Measurements from ENCODE around the gene ARHGAP22.

ARHGAP22 gene

GRCh38 chr10:48474765-48475365 lies 130.0 kb downstream of the ARHGAP22 start:
- peak; percentile 70 for DNase-seq

DNA sequence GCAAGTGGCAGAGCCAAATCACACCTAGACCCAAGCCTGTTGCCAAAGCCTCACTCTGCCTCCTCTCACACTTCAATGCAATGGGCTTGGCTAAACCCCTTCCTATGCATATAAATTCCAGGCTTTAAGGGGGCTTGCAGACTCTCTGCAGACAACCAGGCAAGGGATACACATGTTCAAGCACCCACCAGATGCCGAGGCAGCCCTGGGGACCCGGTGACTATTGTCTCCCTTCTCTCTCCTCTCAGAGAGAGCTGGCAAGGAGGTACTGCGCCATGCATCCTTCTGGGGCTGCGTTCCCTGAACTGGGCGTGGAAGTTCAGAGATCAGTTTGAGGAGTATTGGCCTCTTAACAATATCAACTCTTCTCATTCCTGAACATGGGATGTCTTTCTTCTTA lies 131.2 kb downstream of the ARHGAP22 start:
- no peak for DNase-seq

DNA sequence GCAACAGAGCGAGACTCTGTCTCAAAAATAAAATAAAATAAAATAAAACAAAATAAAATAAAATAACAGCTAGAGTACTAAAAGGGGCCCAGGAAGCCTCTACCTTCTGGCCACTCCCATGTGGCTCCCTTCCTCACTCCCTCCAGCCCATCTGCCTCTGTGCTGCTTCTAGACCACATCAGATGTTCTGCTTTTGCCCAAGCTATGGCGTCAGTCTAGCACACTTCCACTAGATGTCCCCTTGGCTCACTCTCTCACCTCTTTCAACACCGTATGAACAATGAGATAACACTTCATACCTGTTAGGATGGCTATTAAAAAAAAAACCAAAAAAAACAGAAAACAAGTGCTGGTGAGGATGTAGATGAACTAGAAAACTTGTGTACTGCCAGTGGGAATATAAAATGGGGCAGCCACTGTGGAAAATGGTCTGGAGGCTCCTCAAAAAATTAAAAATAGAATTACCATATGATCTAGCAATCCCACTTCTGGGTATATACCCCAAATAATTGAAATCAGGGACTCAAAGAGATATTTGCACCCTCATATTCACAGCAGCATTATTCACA lies 132.3 kb downstream of the ARHGAP22 start:
- peak; percentile 66 for DNase-seq

DNA sequence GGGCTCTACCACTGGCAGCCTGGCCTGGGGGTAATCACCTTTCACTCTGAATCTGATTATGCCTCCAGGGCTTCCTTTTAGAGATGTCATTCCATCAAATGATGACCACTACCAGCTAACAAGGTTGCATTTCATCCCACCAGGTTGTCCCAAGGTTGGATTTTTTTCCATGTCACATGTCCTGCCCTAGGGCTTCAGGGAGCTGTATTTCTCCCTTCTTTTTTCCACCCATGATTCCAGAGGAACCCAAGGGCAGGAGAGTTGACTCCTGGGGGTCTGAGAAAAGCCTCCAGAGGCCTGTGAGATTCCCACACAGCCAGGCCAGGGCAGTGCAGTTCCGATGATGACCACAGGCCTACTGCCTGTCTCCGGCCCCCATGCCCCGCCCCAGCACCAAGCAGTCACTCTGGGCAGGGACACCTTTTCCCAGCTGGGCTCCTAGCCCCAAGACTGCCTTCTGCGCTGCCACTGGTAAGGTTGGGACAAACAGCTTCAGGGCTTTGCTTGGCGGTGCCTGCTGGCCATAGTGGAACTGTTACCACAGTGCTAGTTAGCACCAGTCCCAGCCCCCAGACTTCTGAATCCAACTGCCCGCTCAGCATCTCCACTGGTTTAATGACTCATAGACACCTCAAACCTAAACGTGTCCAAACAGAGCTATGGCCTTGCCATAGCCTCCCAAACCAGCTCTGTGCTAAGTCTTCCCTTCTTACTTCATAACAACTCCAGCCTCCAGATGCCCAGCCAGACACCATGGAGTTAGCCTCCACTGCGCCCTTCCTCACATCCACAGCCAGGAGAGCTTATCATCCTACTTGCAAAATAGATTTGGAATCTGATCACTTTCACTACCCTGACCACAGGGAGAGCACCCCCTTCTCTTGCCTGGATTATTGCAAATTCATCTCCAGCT lies 133.7 kb downstream of the ARHGAP22 start:
- DNase-seq, result peak; percentile 61

GRCh38 chr10:48470115-48470892 lies 134.6 kb downstream of the ARHGAP22 start:
- DNase-seq, result peak; percentile 98

GRCh38 chr10:48469516-48470020 lies 135.3 kb downstream of the ARHGAP22 start:
- peak; percentile 60 for DNase-seq

- peak; percentile 62 for DNase-seq
Measured at GRCh38 chr10:48468866-48469511, 135.9 kb downstream of the ARHGAP22 start.

DNA sequence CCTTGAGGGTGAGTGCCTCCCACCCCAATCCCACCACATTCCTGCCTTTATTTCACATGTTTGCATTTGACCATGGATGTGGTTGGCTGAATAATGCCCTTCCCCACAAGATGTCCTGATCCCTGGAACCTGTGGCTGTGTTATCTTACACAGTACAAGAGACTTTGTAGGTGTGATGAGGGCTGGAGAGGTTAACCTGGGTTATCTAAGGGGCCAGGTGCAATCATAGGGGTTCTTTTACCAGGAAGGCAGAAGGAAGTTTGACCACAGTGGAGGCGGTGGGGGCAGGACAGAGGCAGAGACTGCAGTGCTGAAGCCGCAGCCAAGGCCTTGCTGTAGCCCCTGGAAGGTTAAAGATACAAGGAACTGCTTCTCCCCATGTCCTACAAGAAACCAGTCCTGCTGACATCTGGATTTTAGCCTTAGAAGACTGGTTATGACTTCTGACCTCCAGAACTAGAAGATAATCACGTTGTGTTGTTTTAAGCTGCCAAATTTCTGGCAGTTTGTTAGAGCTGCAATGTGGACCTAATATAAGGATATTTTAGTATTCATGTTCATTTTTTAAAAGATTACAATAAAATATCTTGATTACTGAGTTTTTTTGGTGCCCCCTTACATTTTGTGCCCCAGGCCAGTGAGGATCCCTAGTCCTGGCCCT lies 136.6 kb downstream of the ARHGAP22 start:
- DNase-seq, result peak; percentile 90

DNA sequence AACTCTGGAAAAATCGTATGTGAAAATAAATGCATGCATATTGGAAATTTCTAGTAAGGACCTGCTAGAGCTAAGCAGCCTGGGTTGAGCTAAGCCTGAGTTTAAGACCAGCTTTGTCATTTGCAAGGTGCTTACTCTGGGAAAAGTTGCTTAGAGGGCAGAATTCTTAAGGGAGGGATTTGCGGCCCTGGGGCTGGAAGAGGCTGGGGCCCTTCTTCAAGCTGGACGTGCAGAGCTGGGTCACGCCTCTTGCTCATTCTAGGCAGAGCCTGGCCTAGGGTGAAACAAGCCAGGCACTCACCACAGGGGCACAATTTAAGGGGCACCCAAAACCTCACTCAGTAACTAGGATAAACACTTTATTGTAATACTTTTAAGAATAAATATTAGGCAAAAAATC lies 137.2 kb downstream of the ARHGAP22 start:
- DNase-seq, result no peak

DNA sequence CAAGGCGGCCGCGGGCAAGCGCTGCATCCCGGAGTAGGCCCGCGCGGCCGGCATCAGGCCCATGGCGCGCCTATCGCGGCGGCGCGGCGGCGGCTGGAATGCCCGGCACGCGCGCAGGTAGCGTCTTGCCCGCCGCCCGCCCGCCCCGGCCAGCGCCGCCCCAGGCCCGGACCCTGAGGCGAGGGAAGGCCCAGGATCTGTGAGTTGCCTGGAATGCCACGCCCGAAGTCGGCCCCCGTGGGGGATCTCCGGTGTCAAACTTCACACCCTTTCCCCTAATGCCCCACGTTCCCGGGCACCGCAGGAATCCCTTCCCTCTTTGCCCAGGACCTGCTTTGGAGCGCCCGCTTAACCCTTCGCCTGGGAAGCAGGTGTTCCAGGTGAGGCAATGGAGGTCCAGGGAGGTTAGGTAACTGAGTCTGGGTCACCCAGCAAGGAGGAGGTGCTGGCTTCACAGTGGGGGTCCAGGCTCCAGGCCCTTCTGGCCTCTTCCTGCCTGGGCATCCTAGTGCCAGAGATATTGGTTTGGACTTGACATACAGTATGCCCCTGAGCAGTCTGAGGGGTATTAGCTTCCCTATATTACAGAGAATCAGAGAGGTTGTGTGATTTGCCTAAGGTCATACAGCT lies 138.1 kb downstream of the ARHGAP22 start:
- DNase-seq, result no peak

DNA sequence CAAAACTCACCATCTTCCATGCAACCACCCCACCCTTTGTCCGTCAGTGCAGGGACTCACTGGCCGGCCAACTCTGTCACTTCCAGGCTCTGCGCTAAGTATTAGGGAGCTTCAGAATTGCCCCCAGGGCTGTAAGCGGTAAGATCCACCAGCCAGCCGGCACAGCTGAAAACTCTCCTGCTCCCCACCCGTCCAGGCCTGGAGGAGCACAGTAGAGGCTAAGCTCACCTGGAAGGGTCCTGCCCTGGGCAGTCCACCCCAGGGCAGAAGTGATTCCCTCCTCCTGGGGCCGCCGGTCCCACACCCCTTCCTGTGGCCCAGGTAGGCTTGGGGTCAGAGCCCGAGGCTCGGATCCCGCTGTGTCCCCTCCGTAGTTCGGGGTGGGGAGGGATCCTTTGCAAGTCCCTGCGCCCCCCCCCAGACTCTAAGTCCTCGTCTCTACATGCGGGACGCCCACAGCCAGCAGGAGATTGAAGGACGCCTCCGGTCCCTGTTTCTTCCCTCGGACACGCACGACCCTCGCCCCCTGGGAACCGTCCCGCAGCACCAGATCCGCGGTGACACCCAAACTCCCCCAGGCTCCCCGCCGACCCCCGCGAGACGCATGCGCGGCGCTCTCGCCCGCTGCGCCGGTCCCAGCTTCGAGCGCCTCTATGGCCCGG lies 138.9 kb downstream of the ARHGAP22 start:
- DNase-seq, result no peak

GRCh38 chr10:48464871-48465736 lies 139.8 kb downstream of the ARHGAP22 start:
- DNase-seq, result no peak

DNA sequence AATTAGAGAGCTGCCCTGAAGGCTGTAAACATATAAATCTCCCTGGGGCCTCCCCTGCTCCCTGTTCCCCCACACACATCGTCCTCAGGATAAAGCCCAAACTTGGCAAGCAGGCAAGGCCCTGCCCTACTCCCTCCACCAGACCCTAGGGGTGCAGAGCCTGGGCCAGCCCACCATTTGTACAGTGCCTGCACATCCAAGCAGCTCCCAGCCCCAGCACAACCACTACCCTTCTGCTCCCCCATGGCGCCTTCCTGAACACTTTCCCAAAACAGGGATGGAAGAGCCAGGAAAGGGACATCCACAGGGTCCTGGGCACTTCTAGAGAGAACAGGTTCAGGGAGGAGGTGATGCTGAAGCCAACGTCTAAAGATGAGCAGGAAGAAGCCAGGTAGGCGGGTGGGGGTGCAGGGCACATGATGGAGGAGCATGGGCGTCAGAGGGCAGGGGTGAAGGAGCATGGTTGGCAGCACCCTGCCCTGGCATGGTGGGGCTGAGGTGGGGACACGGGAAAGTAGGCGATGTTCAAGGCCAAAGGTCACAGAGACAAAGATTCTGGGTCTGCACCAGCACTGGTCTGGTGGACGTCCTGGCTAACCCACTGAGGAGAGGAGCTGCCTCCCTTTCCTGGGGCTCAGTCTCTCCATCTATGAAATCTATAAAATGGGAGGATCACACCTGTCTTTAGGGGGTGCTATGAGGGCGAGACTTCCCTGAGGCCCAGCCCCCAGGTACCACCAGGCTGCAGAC lies 140.6 kb downstream of the ARHGAP22 start:
- DNase-seq, result no peak

DNA sequence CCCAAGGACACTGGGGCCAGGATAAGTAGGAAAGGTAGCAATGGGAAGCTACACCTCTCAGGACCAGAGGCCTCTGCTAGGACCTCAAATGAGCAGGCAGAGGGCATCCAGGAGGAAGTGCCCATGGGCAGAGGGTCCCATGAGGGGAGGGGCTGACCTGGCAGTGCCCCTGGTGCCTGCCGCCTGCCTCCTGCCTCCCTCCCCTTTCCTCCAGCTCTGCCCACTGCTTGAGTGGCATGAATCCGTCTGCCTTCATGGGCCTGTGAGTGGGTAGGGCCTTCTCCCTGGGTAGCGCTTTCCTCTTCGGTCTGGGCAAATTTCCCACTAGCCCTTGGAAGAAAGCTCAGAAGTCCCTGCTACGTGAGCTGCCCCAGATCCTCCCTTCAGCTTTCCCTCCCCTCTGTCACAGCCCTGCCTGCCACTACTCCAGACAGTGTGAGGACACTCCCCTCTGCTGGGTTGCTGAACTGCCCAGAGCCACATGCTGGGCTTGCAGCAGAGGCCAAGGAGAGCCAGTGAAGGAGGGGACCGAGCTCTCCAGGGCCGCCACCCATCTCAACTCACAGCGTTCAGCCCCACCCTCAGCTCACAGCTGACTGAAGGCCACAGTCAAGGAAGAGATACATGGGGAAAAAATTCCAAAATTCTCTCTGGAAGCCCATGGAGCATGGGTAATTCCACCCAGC lies 141.4 kb downstream of the ARHGAP22 start:
- DNase-seq, result peak; percentile 30

- DNase-seq, result no peak
Measured at GRCh38 chr10:48462482-48463020, 142.3 kb downstream of the ARHGAP22 start.

- no peak for DNase-seq
Measured at GRCh38 chr10:48461623-48462481, 143.0 kb downstream of the ARHGAP22 start.

GRCh38 chr10:48460182-48460581 lies 144.7 kb downstream of the ARHGAP22 start:
- peak; percentile 50 for DNase-seq

Data from OCI-M1 (cell line).